ENCODE data around the gene SNX7. TPM values are rescaled to one million over a fixed set of nuclear protein-coding genes. Genes with fewer than 3 reads are reported as not detected.

SNX7 gene
- polyA plus RNA-seq, 1 experiment: 60.0 TPM

DNA sequence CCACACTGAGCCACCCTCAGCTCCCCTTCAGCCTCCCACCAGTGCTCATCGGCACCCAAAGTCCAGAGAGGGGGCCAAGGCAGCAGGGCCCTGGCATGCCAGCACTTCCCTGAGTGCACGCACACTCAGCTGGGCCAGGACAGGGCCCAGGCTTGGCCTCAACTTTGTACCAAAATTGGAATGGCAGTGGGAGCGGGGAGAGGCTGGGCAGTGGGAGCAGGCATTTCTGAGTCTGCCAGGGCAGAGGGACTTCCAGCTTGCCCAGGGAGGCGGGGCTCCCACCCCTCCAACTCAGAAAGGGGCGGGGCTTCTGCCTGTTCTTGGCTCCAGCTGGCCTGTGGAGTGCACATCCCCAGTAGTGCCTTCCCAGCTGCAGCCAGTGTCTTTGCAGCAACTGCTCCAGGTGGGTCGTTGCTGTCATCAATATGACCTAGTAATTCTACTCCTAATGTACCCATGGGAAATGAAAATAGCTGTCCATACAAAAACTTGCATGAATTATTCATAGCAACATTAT, 10.3 kb upstream of the SNX7 start:
- Histone ChIP-seq H3K27me3 (ENCODE audit: control insufficient read depth, insufficient read depth, low read length) (no peaks in the 10 kb centered on the region), H3K4me3 (ENCODE audit: low read depth, low read length) (no peak overlapping the region), H3K9me3 (ENCODE audit: control insufficient read depth, insufficient read depth, low read length) (peaks cover 5% of the 10 kb centered on the region; the same call in 1 of the 2 replicates), H3K27ac (ENCODE audit: low read depth, low read length) (no peak overlapping the region)
- ChIA-PET POLR2A (no interaction called here), CTCF (no interaction called here)
- DNase-seq (ENCODE audit: low read depth, low spot score): no peak
- TF ChIP-seq CTCF (IDR thresholded peaks at IDR 0.05; ENCODE audit: low read depth, low read length): no peak

DNA sequence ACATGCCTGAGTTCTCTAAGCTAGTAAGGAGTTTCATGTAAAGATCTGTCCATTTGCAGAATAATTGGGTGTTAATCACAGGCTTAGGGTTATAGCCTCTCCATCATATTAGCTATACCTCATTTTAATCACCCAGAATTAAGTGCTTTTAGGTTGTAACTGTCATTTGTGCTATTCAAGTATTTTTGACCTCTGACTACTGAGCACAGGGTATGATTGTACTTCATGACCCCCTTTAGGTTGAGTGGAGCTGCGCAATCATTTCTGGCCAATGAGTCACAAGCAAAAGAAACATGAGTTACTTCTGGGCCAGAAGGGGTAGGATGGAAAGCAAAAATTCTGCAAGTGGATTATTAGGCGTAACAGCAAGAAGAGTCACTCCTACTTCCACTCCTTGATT, 8.4 kb upstream of the SNX7 start:
- DNase-seq (ENCODE audit: low read depth, low spot score): no peak
- CTCF ChIA-PET: no interaction called here
- H3K4me3 ChIP-seq (ENCODE audit: low read depth, low read length): no peak overlapping the region
- POLR2A ChIA-PET: no interaction called here
- no peak overlapping the region for H3K27ac ChIP-seq (ENCODE audit: low read depth, low read length)
- H3K9me3 ChIP-seq (ENCODE audit: control insufficient read depth, insufficient read depth, low read length): peaks cover 5% of the 10 kb centered on the region; the same call in 1 of the 2 replicates
- H3K27me3 ChIP-seq (ENCODE audit: control insufficient read depth, insufficient read depth, low read length): no peaks in the 10 kb centered on the region
- TF ChIP-seq CTCF (IDR thresholded peaks at IDR 0.05; ENCODE audit: low read depth, low read length): no peak

DNA sequence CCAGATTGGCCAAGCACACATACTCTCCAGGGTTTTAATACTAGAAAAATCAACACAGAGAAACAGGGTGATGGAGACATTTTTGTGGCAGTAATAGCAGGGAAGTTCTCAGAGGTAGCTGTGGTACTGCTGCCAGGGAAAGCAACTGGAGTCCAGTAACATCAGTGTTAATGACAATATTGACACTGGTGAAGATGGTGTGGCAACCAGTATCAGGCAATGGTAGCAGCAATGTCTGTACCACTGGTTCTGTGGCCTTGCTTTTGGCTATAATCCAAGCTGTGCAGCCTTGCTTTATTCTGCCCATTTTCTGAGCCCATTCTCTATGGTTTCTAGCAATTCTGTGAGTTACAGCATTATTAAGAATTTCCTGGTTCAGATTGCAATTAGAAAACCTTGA, 1.6 kb upstream of the SNX7 start:
- Histone ChIP-seq H3K4me3 (ENCODE audit: low read depth, low read length) (no peak overlapping the region), H3K27me3 (ENCODE audit: control insufficient read depth, insufficient read depth, low read length) (no peaks in the 10 kb centered on the region), H3K9me3 (ENCODE audit: control insufficient read depth, insufficient read depth, low read length) (no peaks in the 10 kb centered on the region), H3K27ac (ENCODE audit: low read depth, low read length) (no peak overlapping the region)
- CTCF ChIA-PET: no interaction called here
- POLR2A ChIA-PET: no interaction called here
- TF ChIP-seq CTCF (IDR thresholded peaks at IDR 0.05; ENCODE audit: low read depth, low read length): no peak
- no peak for DNase-seq (ENCODE audit: low read depth, low spot score)

DNA sequence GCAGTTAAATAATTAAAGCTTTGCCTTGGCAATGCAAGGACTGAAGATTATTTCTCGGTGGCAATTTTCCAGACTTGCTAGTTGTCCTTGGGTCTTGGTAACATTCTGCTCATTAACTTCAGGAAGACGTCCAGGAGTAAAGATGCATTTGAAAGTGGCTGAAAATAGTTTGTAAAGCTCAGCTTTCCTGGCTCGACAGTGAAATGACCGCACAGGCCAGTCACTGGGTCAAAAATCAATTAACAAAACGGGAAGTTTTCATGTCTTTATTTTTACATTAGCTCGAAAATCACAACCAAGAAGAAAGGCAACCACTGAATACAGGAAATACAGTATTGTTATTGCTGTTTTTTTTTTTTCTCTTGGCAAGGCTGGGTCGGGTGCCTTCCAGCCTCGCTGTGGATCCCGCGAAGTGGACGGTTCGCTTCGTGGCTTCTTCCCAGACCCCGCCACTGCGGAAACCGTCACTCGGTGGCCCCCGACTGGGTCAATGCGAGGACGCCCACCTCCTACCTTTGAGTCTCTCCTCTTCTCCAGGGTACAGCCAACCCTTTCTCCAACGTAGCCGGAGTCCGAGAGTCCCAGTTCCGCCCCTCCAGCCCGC, 479 bp upstream of the SNX7 start:
- ChIA-PET CTCF (interaction anchor here (1.2 to 1.8 kb wide), 2 partner anchors 10 to 133 kb away, joined by 6 read pairs; no protein-coding TSS in a partner anchor), POLR2A (interaction anchor here (0.6 kb wide), 1 partner anchor 44 kb away, joined by 3 read pairs; no protein-coding TSS in a partner anchor)
- H3K9me3 ChIP-seq (ENCODE audit: control insufficient read depth, insufficient read depth, low read length): no peaks in the 10 kb centered on the region
- H3K27me3 ChIP-seq (ENCODE audit: control insufficient read depth, insufficient read depth, low read length): no peaks in the 10 kb centered on the region
- DNase-seq (ENCODE audit: low read depth, low spot score): no peak
- TF ChIP-seq CTCF (IDR thresholded peaks at IDR 0.05; ENCODE audit: low read depth, low read length): no peak
- peak overlapping the region; percentile 42 for H3K27ac ChIP-seq (ENCODE audit: low read depth, low read length)
- H3K4me3 ChIP-seq (ENCODE audit: low read depth, low read length): peak overlapping the region; percentile 82

DNA sequence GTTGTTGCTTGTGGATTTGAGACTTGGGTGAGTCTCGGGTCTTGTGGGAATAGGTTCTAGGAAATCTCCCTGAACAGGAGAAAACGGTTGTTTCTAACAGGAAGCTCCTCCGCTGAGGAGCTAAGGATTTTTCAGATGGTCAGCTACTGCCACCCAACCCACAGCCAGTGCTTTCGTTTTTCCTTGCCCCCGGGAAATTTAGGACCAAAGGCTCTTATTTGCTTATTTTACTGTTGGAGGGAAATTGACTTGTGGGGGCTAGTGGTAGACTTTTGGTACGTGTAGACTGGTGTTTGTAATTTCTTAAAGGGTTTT, 792 bp downstream of the SNX7 start:
- Histone ChIP-seq H3K27me3 (ENCODE audit: control insufficient read depth, insufficient read depth, low read length) (no peaks in the 10 kb centered on the region), H3K27ac (ENCODE audit: low read depth, low read length) (peak overlapping the region; percentile 54), H3K4me3 (ENCODE audit: low read depth, low read length) (peak overlapping the region; percentile 82), H3K9me3 (ENCODE audit: control insufficient read depth, insufficient read depth, low read length) (no peaks in the 10 kb centered on the region)
- TF ChIP-seq CTCF (IDR thresholded peaks at IDR 0.05; ENCODE audit: low read depth, low read length): no peak
- CTCF ChIA-PET: interaction anchor here (1.1 to 1.8 kb wide), 3 partner anchors 9 to 87 kb away, joined by 3 to 6 read pairs (median 4); no protein-coding TSS in a partner anchor
- POLR2A ChIA-PET: interaction anchor here (0.9 kb wide), 1 partner anchor 15 kb away, joined by 3 read pairs; no protein-coding TSS in a partner anchor
- DNase-seq (ENCODE audit: low read depth, low spot score): peak; percentile 10
